PC-9 (cell line): Measurements from ENCODE around the gene TNIP2.

Experiments
- CTCF ChIP-seq: fragments of 200-600 bp; sonication (generic); conservative IDR thresholded peaks from 2 replicates; pipeline ENCODE4 v1.6.1; 2017; ENCODE audit warnings: mixed run types, antibody characterized with exemption, mild to moderate bottlenecking, moderate library complexity
- EZH2 ChIP-seq: fragments of 200-600 bp; sonication (generic); IDR thresholded peaks from 2 replicates; pipeline ENCODE4 v1.8.0; 2017; ENCODE audit warnings: antibody characterized with exemption, low read depth

GRCh38 chr4:2800691-2801596 is 44.8 kb upstream of the TNIP2 start:
- TF ChIP-seq EZH2: no peak
- TF ChIP-seq CTCF: no peak
